K562 treated with DMSO at 1 percent for 24 hours (cell line): Measurements from ENCODE around the gene ESF1. TPM values are rescaled to one million over a fixed set of nuclear protein-coding genes. Genes with fewer than 3 reads are reported as not detected.

ENCODE experiments used
- total RNA-seq: library from RNA; unstranded; fragments of 300-600 nt; gene quantifications from 2 replicates; pipeline ENCODE4 v1.2.3, GENCODE V29; 2022; ENCODE audit warnings: low read depth; ENCODE audit not compliant: insufficient read depth

ESF1 gene
- 4.7 and 5.3 TPM in 2 replicates for total RNA-seq

GRCh38 chr20:13784893-13785715, at the start of gene ESF1, which contains the start of gene NDUFAF5:
Gene ESF1 (minus strand): TSS chr20:13784919. CDS start chr20:13783140, 1,779 bp downstream.
Gene NDUFAF5 (plus strand): TSS chr20:13785028. CDS start chr20:13785069, 41 bp downstream.

Other genes with a start within 250 kb of the ESF1 start
- gene TASP1, start 146.0 kb downstream of the ESF1 start, total RNA-seq = 2.6 and 3.8 TPM in 2 replicates
- gene NDUFAF5, start 109 bp upstream of the ESF1 start, total RNA-seq = 2.1 and 5.1 TPM in 2 replicates
- gene SEL1L2, start 205.7 kb upstream of the ESF1 start, total RNA-seq = not detected in 2 replicates
- gene MACROD2, start 210.6 kb upstream of the ESF1 start, total RNA-seq = not detected in 2 replicates